ENCODE measurements around the gene LRRC55.

Gene LRRC55

DNA sequence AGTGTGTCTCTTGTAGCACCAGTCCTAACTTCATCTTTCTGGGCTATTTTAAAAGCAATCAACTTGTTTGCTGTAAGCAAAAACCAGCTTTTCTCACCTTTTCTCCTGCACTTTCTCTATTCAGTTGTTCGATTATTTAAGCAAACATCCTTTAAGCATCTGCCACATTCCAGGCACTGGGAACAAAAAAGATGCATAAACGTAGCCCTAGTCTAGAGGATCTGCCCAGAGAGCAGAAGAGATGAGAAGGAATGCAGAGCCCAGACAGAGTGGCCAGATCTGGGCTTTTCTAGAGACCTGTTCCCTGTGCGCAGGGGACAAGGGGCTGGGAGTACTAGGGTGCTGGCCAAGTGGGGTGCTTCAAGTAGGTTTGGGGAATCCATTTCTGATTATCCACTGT lies 46.8 kb downstream of the LRRC55 start:
- Mint-ChIP-seq H3K27ac (no peak overlapping the region), H3K36me3 (ENCODE audit: low read depth) (no peaks in the 10 kb centered on the region), H3K4me1 (peaks cover 25% of the 10 kb centered on the region), H3K4me3 (no peak overlapping the region), H3K27me3 (ENCODE audit: low read depth) (peaks cover 25% of the 10 kb centered on the region), H3K9me3 (no peaks in the 10 kb centered on the region)
- TF ChIP-seq, protein P1, sequence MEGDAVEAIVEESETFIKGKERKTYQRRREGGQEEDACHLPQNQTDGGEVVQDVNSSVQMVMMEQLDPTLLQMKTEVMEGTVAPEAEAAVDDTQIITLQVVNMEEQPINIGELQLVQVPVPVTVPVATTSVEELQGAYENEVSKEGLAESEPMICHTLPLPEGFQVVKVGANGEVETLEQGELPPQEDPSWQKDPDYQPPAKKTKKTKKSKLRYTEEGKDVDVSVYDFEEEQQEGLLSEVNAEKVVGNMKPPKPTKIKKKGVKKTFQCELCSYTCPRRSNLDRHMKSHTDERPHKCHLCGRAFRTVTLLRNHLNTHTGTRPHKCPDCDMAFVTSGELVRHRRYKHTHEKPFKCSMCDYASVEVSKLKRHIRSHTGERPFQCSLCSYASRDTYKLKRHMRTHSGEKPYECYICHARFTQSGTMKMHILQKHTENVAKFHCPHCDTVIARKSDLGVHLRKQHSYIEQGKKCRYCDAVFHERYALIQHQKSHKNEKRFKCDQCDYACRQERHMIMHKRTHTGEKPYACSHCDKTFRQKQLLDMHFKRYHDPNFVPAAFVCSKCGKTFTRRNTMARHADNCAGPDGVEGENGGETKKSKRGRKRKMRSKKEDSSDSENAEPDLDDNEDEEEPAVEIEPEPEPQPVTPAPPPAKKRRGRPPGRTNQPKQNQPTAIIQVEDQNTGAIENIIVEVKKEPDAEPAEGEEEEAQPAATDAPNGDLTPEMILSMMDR (IDR thresholded peaks at IDR 0.05; ENCODE audit: unreplicated experiment in 3 of 3): no peak

DNA sequence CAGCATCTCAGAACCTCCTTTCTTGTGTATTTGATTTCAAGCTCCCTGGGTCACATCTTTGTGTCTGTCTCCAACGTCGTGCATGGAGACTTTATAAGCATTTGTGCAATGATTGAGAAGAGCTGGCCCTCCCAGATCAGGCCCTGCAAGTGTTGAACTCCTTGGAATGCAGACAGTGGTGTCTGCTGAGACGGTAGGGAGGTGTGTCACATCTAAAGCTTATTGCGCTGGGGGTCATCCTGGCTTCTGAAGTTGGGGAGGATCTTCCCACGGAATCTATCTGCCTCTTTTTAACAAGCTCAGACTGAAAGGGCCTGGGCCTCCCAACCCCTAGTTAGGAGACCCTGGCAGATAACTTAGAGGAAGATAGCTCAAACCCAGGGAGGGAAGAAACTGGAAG lies 48.6 kb downstream of the LRRC55 start:
- no peaks in the 10 kb centered on the region for H3K9me3 Mint-ChIP-seq
- H3K27ac Mint-ChIP-seq: peak overlapping the region in 2 of 3 experiments; percentile 46 to 64
- peaks cover 39% of the 10 kb centered on the region for H3K4me1 Mint-ChIP-seq
- H3K36me3 Mint-ChIP-seq (ENCODE audit: low read depth): no peaks in the 10 kb centered on the region
- TF ChIP-seq, protein P1 (IDR thresholded peaks at IDR 0.05; ENCODE audit: unreplicated experiment in 3 of 3): no peak
- H3K4me3 Mint-ChIP-seq: no peak overlapping the region
- peaks cover 34% of the 10 kb centered on the region for H3K27me3 Mint-ChIP-seq (ENCODE audit: low read depth)

DNA sequence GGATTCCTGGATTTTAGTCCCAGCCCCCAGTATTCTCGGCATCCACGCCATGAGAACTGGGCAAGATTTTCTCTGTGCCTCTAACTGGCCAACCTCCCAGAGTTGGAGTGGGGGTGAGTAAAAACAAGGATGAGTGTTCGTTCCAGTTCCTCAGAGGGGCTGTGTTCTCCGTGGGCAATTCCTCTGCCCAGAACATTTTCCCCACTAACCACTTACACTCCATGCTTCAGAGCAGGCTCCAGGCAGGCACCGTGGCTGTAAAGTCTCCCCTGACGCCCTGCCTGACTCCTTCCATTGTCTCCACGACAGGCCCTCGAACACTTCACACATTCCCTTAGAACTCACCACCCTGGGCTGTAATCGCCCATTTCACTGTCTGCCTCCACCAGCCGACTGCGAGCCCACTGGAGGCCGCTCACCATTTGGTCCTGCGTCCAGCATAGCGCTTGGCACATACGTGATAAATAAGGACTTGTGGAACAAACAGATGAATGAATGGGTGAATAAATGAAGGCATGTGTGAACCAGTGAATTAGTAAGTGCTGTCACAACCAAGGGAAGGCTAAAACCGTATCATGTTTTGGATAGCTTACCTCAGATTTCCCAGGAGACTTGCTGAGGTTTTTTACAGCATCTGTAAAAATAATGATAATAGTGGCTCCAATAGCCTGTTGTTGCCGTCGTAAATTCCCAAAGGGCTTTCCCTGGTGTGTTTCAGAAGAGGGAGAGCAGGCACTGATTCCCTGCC lies 49.2 kb downstream of the LRRC55 start:
- peaks cover 46% of the 10 kb centered on the region for H3K4me1 Mint-ChIP-seq
- peak overlapping the region in 1 of 3 experiments; percentile 4 for H3K4me3 Mint-ChIP-seq

DNA sequence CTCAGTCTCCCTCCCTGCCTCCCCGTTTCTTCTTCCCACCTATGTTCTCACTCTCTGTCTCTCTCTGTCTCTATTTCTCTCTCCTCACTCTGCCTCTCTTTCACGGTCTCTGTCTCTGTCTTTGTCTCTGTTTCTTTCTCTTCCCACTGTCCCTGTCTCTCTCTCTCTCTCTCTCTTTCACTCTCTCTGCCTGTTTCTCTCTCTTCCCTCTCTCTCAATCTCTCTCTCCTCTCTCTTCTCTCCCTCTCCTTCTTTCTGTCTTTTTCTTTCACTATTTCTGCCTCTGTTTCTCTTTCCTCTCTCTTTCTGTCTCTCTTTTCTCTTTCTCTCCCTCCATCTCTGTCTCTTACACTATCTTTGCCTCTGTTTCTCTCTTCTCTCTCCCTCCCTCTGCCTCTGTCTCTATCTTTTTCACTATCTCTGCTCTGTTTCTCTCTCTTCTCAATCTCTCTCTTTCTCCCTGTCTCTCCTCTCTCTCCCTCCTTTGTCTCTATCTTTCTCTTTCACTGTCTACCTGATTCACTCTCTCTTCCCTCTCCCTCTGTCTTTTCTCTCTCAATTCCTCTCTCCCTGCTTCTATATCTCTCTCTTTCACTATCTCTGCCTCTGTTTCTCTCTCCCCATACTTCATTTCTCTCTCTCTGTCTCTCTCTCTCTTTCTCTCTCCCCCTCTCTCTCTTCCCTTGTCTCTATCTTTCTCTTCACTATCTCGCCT lies 49.9 kb downstream of the LRRC55 start:
- Mint-ChIP-seq H3K9me3 (no peaks in the 10 kb centered on the region), H3K36me3 (ENCODE audit: low read depth) (no peaks in the 10 kb centered on the region), H3K4me1 (peaks cover 48% of the 10 kb centered on the region), H3K4me3 (peak overlapping the region in 1 of 3 experiments; percentile 4), H3K27ac (peak overlapping the region in 1 of 3 experiments; percentile 50), H3K27me3 (ENCODE audit: low read depth) (peaks cover 41% of the 10 kb centered on the region)
- TF ChIP-seq, protein P1 (IDR thresholded peaks at IDR 0.05; ENCODE audit: unreplicated experiment in 3 of 3): no peak

More for the DNA sequence above, 49.2 kb downstream of the LRRC55 start:
- TF ChIP-seq, protein P1 (IDR thresholded peaks at IDR 0.05; ENCODE audit: unreplicated experiment in 3 of 3): no peak
- Mint-ChIP-seq H3K27me3 (ENCODE audit: low read depth) (peaks cover 37% of the 10 kb centered on the region), H3K36me3 (ENCODE audit: low read depth) (no peaks in the 10 kb centered on the region), H3K27ac (peak overlapping the region in 2 of 3 experiments; percentile 46 to 64), H3K9me3 (no peaks in the 10 kb centered on the region)

DNA sequence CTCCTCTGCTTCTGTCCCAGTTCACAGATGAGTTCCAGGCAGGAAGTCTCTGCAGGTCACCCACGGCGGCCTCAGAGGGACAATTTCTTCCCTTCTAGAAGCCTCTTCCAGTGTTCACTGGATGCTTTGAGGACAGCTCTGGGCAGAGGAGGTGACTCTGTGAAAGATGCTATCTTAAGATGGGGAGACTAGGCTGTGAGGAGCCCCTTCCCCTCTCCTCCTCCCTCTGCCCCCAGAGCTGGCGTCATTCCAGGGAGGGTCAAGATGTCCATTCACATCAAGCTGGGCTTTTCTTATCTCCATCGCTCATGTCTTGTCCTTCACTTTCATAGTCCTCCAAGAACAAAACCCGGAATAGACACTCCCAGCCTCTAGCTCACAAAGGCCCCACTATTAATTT lies 51.9 kb downstream of the LRRC55 start:
- peaks cover 47% of the 10 kb centered on the region for H3K27me3 Mint-ChIP-seq (ENCODE audit: low read depth)
- H3K27ac Mint-ChIP-seq: peak overlapping the region in 2 of 3 experiments; percentile 0 to 71
- no peaks in the 10 kb centered on the region for H3K9me3 Mint-ChIP-seq
- H3K36me3 Mint-ChIP-seq (ENCODE audit: low read depth): no peaks in the 10 kb centered on the region
- peaks cover 61% of the 10 kb centered on the region for H3K4me1 Mint-ChIP-seq
- H3K4me3 Mint-ChIP-seq: peak overlapping the region in 2 of 3 experiments; percentile 41 to 49
- TF ChIP-seq, protein P1 (IDR thresholded peaks at IDR 0.05; ENCODE audit: unreplicated experiment in 3 of 3): no peak

Measured in nephron (organoid).